SK-N-SH treated with all-trans-retinoic acid at 6 μM for 48 hours (cell line): ENCODE results near the gene CFAP299.
A peak's percentile ranks its signal among the peaks of the same experiment; 100 is the strongest.

Experiments used
- ATAC-seq: fragments of 200-7000 bp; cut with Tn5 transposase; 3 replicates; pipeline ENCODE4 v1.9.1; 2020; ENCODE audit warnings: mild to moderate bottlenecking, moderate library complexity
- CREB5 ChIP-seq: fragments of 250-450 bp; sonication (Bioruptor Pico); IDR thresholded peaks from 2 replicates; pipeline ENCODE4 v1.5.1; 2020; ENCODE audit warnings: low read depth, mild to moderate bottlenecking, moderate library complexity
- CSDC2 ChIP-seq: fragments of 250-450 bp; sonication (Bioruptor Pico); IDR thresholded peaks from 2 replicates; pipeline ENCODE4 v1.5.0; 2020; ENCODE audit warnings: mild to moderate bottlenecking, moderate library complexity
- ESRRG ChIP-seq: fragments of 250-450 bp; sonication (Bioruptor Pico); IDR thresholded peaks from 2 replicates; pipeline ENCODE4 v1.6.1; 2021; ENCODE audit warnings: mild to moderate bottlenecking
- GLIS3 ChIP-seq: fragments of 250-450 bp; sonication (Bioruptor Pico); IDR thresholded peaks from 2 replicates; pipeline ENCODE4 v1.5.0; 2020; ENCODE audit warnings: mild to moderate bottlenecking, moderate library complexity
- ISL1 ChIP-seq: fragments of 250-450 bp; sonication (Bioruptor Pico); IDR thresholded peaks from 2 replicates; pipeline ENCODE4 v2.1.2; 2022; ENCODE audit warnings: mild to moderate bottlenecking, moderate library complexity
- PPARA ChIP-seq: fragments of 250-450 bp; sonication (Bioruptor Pico); IDR thresholded peaks from 2 replicates; pipeline ENCODE4 v1.5.0; 2020; ENCODE audit warnings: mild to moderate bottlenecking, borderline replicate concordance
- RARB ChIP-seq: fragments of 250-450 bp; sonication (Bioruptor Pico); IDR thresholded peaks from 2 replicates; pipeline ENCODE4 v1.8.0; 2021; ENCODE audit warnings: mild to moderate bottlenecking, moderate library complexity
- TCF4 ChIP-seq: fragments of 250-450 bp; sonication (Bioruptor Pico); IDR thresholded peaks from 2 replicates; pipeline ENCODE4 v1.8.0; 2021; ENCODE audit warnings: mild to moderate bottlenecking, moderate library complexity, borderline replicate concordance
- TSHZ2 ChIP-seq: fragments of 250-450 bp; sonication (Bioruptor Pico); IDR thresholded peaks from 2 replicates; pipeline ENCODE4 v1.5.0; 2020; ENCODE audit warnings: mild to moderate bottlenecking, moderate library complexity
- ZC3H10 ChIP-seq: fragments of 250-450 bp; sonication (Bioruptor Pico); IDR thresholded peaks from 2 replicates; pipeline ENCODE4 v1.5.1; 2021; ENCODE audit warnings: mild to moderate bottlenecking, moderate library complexity
- ZFP3 ChIP-seq: fragments of 250-450 bp; sonication (Bioruptor Pico); IDR thresholded peaks from 2 replicates; pipeline ENCODE4 v1.5.0; 2020; ENCODE audit warnings: mild to moderate bottlenecking, moderate library complexity
- ZFP30 ChIP-seq: fragments of 450-650 bp; formaldehyde crosslinking; IDR thresholded peaks from 2 replicates; pipeline ENCODE4 v1.5.0; 2022; ENCODE audit warnings: mild to moderate bottlenecking, moderate library complexity
- ZNF565 ChIP-seq: fragments of 450-650 bp; formaldehyde crosslinking; conservative IDR thresholded peaks from 2 replicates; pipeline ENCODE4 v1.5.0; 2020; ENCODE audit warnings: low read depth, mild to moderate bottlenecking, moderate library complexity
- ZNF70 ChIP-seq: fragments of 450-650 bp; formaldehyde crosslinking; IDR thresholded peaks from 2 replicates; pipeline ENCODE4 v1.5.0; 2020; ENCODE audit warnings: mild to moderate bottlenecking, moderate library complexity
- ZNF8 ChIP-seq: fragments of 450-650 bp; formaldehyde crosslinking; IDR thresholded peaks from 2 replicates; pipeline ENCODE4 v1.5.0; 2020; ENCODE audit warnings: mild to moderate bottlenecking, moderate library complexity
- TF ChIP-seq, protein P1 (sequence below): fragments of 250-450 bp; sonication (Bioruptor Pico); IDR thresholded peaks from 2 replicates; pipeline ENCODE4 v1.8.0; 2021; ENCODE audit warnings: low read depth, mild to moderate bottlenecking, moderate library complexity, borderline replicate concordance
- TF ChIP-seq, protein P2 (sequence below): fragments of 250-450 bp; sonication (Bioruptor Pico); IDR thresholded peaks from 2 replicates; pipeline ENCODE4 v1.5.1; 2021; ENCODE audit warnings: mild to moderate bottlenecking, moderate library complexity
- TF ChIP-seq, protein P3 (sequence below): fragments of 250-450 bp; sonication (Bioruptor Pico); IDR thresholded peaks from 2 replicates; pipeline ENCODE4 v1.8.0; 2020; ENCODE audit warnings: mild to moderate bottlenecking, moderate library complexity, borderline replicate concordance

Gene CFAP299

GRCh38 chr4:80471756-80472155, 136.2 kb downstream of the CFAP299 start:
- peak; percentile 90 for ATAC-seq
- TF ChIP-seq ZFP3 (no peak), ZNF8 (CRISPR knock-in tag) (no peak)

DNA sequence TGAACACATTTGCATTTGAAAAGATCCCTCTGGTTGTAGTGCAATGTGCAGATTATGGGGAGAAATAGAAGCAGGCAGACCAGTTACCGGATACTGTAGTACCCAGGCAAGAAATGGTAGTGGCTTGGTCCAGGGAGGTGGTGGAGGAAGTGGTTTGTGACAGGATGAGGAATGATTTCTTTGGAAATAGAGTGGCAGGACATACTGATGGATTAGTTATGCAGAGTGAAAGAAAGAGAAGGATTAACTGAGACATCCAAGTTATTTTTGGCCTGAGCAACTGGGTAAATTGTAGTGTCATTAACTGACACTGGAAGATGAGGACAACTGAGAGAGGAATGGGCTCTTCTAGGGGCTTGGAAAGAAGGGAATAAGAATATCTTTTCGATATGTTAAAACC, 139.7 kb downstream of the CFAP299 start:
- no peak for ATAC-seq
- no peak for TF ChIP-seq ZC3H10
- TF ChIP-seq GLIS3, result no peak
- TF ChIP-seq, protein P1, sequence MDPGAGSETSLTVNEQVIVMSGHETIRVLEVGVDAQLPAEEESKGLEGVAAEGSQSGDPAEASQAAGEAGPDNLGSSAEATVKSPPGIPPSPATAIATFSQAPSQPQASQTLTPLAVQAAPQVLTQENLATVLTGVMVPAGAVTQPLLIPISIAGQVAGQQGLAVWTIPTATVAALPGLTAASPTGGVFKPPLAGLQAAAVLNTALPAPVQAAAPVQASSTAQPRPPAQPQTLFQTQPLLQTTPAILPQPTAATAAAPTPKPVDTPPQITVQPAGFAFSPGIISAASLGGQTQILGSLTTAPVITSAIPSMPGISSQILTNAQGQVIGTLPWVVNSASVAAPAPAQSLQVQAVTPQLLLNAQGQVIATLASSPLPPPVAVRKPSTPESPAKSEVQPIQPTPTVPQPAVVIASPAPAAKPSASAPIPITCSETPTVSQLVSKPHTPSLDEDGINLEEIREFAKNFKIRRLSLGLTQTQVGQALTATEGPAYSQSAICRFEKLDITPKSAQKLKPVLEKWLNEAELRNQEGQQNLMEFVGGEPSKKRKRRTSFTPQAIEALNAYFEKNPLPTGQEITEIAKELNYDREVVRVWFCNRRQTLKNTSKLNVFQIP (CRISPR knock-in tag), result no peak
- no peak for TF ChIP-seq RARB
- TF ChIP-seq PPARA (CRISPR knock-in tag), result no peak
- no peak for TF ChIP-seq TSHZ2
- no peak for TF ChIP-seq CSDC2 (CRISPR knock-in tag)
- TF ChIP-seq ZFP30 (CRISPR knock-in tag), result no peak
- TF ChIP-seq, all 23 proteins: peak for 0

GRCh38 chr4:80475798-80476197, 140.3 kb downstream of the CFAP299 start:
- TF ChIP-seq, protein P1 (CRISPR knock-in tag), result no peak
- no peak for TF ChIP-seq ESRRG
- no peak for TF ChIP-seq PPARA (CRISPR knock-in tag)
- TF ChIP-seq GLIS3, result no peak
- no peak for TF ChIP-seq ZNF8 (CRISPR knock-in tag)
- TF ChIP-seq ZFP30 (CRISPR knock-in tag), result no peak
- no peak for TF ChIP-seq RARB
- TF ChIP-seq ISL1, result no peak
- ATAC-seq, result no peak

- ATAC-seq, result no peak
- TF ChIP-seq CREB5, result no peak
- no peak for TF ChIP-seq TCF4 (CRISPR knock-in tag)
- TF ChIP-seq RARB, result no peak
- TF ChIP-seq ZNF70 (CRISPR knock-in tag), result no peak
- TF ChIP-seq, protein P2, sequence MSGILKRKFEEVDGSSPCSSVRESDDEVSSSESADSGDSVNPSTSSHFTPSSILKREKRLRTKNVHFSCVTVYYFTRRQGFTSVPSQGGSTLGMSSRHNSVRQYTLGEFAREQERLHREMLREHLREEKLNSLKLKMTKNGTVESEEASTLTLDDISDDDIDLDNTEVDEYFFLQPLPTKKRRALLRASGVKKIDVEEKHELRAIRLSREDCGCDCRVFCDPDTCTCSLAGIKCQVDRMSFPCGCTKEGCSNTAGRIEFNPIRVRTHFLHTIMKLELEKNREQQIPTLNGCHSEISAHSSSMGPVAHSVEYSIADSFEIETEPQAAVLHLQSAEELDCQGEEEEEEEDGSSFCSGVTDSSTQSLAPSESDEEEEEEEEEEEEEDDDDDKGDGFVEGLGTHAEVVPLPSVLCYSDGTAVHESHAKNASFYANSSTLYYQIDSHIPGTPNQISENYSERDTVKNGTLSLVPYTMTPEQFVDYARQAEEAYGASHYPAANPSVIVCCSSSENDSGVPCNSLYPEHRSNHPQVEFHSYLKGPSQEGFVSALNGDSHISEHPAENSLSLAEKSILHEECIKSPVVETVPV (CRISPR knock-in tag), result no peak
- TF ChIP-seq, protein P3, sequence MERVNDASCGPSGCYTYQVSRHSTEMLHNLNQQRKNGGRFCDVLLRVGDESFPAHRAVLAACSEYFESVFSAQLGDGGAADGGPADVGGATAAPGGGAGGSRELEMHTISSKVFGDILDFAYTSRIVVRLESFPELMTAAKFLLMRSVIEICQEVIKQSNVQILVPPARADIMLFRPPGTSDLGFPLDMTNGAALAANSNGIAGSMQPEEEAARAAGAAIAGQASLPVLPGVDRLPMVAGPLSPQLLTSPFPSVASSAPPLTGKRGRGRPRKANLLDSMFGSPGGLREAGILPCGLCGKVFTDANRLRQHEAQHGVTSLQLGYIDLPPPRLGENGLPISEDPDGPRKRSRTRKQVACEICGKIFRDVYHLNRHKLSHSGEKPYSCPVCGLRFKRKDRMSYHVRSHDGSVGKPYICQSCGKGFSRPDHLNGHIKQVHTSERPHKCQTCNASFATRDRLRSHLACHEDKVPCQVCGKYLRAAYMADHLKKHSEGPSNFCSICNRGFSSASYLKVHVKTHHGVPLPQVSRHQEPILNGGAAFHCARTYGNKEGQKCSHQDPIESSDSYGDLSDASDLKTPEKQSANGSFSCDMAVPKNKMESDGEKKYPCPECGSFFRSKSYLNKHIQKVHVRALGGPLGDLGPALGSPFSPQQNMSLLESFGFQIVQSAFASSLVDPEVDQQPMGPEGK (CRISPR knock-in tag), result no peak
- TF ChIP-seq ZFP30 (CRISPR knock-in tag), result no peak
- no peak for TF ChIP-seq ZNF565 (CRISPR knock-in tag)
- no peak for TF ChIP-seq ZC3H10
- TF ChIP-seq PPARA (CRISPR knock-in tag), result no peak
- TF ChIP-seq ZFP3, result no peak
- TF ChIP-seq ESRRG, result no peak
- TF ChIP-seq TSHZ2, result no peak
These were observed 149.2 kb downstream of the CFAP299 start for GRCh38 chr4:80484712-80485111.
